HG02798 (cell line): ENCODE data around the gene FABP1.

Source experiments
- ATAC-seq: cut with Tn5 transposase; IDR thresholded peaks from one replicate; pipeline ENCODE4 v1.9.1; 2021; ENCODE audit warnings: mild to moderate bottlenecking; ENCODE audit not compliant: unreplicated experiment, poor library complexity

Gene FABP1

DNA sequence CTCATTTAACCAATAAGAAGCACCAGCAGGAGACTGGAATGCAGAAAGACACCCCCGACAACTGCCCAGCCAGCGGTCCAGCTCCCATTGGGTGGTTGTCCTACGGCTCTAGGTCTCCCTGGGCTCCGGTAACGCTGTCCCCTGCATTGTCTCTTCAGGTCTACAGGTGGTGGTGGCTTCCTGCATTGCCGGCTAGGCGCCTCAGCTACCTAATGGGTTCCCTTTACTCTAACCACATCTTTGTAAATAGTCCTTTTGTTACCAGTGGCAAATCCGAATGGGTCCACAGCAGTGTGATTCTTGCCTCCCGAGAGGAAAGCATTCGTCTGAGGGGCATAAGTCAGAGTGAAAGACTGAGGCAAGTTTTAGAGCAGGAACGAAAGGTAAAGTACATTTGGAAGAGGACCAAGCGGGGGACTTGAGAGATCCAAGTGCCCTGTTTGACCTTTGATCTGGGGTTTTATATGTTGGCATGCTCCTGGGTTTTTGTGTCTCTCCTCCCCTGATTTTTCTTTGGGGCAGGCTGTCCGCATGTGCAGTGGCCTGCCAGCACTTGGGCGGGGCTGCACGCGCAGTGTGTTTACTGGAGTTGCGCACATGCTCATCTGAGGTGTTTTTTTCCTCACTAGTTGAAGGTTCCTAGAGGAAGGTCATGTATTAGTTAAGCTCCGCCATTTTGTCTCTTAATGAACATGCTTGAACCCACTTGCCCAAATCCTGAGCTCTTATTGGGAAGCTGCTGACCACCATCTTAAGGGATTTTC lies 11.0 kb downstream of the FABP1 start:
- ATAC-seq = no peak

DNA sequence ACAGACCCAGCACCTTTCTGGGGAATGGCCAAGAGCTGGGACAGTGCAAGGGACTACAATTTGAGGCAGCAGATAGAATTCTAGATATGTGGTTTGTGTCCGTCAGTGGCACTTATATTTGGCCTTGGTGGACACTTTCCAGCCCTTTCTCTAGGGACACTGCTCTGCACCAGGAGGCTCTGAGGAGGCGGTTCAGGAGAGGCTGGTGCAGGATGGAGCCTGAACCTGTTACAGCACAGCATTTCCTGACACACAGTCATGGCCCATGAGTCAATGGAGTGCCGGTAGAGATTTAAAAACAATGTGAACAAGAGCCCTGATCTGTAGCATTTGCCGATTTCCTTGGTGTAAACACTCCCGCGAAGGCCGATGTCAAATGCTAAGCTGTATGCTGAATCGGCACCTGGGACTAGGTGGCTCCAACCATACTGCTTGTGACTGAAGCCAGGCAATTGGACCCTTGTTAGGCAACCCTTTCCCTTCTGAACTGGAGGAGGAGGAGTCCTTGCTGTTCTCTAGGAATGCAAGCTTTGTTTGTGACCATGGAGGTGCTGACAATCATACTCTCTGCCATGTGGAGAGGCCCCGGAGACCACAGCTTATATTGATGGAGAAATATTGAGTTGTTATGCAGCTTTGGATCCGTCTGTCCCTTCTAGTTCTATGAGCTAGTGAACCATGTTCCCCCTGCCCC lies 11.9 kb downstream of the FABP1 start:
- ATAC-seq = no peak

DNA sequence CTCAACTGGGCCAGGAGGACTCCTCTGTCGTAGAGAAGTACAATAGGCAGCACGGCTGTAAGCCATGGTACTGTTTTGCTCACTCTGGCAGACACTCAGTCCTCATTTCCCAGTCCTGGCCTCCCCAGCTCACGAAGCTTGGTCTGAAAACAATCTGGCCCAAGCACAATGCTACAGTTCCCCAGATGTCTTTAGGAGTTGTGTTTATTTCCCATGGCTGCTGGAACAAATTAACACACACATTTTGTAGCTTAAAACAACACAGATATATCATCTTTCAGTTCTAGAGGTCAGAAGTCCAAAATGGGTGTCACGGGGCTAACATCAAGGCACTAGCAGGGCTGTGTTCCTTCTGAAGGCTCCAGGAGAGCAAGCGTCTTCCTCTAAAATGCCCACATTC lies 13.0 kb downstream of the FABP1 start:
- no peak for ATAC-seq

DNA sequence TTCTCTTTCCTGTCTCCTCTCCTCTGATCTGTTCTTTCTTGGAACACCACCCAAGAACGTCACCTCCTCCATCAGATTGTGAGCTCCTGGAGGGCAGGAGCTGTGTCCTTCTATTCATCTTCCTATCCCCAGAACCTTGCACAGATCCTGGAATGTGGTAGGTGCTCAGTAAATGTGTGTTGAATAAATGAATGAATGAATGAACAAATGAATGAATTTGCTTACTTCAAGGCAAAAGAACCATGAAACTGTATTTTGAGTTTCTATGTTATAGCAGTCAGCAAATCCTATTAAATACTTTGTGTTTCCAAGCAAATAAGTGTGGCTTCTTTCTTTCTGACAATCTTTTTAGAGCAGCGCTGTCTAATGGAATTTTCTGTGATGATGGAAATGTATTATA lies 14.8 kb downstream of the FABP1 start:
- no peak for ATAC-seq

DNA sequence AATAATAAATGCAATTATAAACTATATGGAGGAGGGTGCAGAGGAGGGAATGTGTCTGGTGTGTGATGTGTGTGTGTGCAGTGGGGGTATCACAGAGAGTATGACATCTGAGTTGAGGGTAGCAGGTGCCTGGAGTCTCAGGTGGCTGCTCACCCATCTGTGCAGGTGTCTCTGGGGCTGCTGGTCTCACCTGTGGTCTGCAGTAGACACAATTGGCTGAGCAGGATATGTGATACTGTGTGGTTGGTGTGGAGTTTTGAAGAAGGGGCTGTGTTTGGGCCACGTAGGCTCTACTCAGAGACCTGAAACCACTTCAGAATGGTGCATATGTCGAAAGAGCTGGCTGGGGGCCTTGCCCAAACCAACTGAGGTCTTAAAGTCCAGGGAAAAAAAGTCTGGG lies 17.0 kb downstream of the FABP1 start:
- ATAC-seq = no peak

DNA sequence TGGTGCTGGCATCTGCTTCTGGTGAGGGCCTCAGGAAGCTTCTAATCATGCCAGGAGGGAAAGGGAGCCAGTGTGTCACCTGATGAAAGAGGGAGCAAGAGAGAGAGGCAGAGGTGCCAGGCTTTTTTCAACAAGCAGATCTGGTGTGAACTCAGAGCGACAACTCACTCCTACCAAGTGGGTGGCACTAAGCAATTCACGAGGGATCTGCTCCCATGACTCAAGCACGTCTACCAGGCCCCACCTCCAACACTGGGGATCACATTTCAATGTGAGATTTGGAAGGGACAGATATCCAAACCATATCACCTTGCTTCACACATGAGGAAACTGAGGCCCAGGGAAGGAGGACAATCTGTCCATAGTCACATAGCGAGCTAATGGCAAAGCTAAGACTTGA lies 19.1 kb downstream of the FABP1 start:
- ATAC-seq = no peak

DNA sequence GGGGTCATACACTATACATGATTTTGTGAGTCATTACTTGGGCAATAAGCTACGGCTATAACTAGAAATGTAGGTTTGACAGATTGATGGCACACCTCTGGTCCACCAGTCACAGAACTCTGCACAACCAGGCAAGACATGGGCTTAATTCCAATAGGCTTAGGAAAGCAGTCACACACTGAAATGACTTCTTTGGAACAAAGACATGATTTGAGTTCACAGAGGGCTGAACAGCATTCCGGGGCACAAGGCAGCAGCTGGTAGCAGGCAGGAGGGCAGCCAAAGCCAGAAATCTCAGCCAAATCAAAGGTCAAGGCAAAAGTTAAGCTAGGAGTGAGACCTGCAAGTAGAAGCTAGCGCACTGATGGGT lies 27.4 kb downstream of the FABP1 start:
- ATAC-seq = no peak

DNA sequence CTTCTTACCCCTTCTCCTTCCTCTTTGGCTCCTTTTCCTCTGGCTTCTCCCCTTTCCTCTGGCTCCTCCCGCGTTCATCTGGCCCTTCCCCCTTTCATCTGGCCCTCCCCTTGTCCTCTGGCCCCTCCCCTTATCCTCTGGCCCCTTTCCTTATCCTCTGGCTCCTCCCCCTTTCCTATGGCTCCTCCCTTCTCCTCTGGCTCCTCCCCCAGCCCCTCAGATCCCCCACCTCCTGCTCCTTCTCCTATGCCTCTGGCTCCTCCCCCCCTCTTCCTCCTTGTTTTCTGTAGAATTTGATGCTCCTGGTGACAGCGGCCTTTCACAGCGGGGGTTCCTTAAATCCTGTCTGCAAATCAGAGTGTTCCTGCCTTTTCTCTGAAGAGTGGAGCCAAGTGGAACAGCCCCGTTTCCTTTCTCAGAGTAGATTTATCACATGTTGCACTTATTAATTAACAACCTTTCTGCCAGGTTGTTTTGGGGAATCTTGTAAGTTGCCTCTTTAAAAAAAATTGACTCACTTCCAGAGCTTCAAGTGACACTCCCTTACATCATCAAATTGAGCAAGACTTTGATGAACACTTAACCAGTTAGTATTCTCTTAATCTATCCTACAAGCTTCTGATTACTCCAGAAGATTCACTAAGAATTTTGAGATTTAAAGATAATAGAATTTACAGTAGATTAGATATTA lies 27.9 kb downstream of the FABP1 start:
- ATAC-seq = no peak

DNA sequence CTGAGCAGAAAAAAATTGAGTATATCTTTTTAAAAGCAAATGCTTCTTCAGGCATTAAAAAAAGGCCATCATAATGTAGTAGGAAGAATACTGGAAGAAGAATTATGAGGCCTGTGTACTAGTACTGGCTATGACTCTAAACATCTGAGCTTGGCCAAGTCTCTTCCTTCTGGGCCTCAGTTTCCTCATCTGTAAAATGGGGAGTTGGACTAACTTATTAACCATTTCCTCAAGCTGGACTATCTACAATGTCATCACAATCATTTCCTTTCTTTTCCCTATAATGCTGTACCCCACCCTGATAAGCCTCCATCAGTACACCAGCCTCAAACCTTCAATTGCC lies 29.3 kb downstream of the FABP1 start:
- no peak for ATAC-seq

DNA sequence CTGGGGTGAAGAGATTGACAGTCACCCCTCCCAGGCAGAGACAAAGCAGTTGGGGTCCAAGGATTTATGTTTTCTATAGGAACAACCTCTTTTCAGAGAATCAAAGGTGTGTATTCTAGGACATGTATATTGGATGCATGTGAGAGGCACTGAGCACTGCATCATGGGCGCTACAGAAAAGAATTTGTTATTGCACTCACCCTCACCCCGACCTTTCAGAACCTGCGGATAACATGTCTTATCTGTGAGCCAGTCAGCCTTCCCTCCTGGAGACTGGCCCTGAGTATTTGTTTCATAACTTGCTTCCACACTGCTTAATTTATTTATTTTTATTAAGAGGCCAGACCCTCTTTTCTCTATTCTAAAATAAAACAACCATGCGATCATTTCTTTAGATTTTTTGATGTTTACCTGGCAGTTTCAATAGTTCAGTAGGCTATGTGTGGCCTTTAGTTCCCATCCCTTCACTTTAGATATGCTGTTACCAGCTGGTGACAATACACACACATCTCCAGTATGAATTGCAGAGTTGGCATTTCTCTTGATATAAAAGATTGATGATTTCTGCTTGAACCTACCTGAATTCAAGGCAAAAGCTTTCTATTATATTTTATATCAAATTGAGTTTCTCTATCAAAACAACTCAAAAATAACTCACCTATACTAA lies 29.8 kb downstream of the FABP1 start:
- no peak for ATAC-seq

DNA sequence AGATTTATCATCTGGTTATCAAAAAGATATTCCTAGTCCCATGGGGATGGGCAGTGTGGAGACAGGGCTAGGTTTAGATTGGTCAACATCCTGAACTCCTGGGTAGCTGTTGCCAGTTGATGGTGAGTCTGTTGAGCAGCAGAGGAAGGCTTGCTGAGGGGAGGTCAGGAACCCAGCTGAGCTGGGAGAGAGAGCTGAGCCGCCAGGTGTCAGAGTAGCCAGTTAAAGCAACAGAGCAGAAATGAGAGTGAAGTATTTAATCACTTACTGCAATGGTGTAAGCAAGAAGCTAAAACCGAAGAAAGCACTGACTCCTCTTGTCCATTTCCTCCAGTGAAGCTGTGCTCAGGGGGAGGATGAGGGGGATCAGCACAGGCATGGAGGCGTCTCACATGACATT lies 30.7 kb downstream of the FABP1 start:
- no peak for ATAC-seq

DNA sequence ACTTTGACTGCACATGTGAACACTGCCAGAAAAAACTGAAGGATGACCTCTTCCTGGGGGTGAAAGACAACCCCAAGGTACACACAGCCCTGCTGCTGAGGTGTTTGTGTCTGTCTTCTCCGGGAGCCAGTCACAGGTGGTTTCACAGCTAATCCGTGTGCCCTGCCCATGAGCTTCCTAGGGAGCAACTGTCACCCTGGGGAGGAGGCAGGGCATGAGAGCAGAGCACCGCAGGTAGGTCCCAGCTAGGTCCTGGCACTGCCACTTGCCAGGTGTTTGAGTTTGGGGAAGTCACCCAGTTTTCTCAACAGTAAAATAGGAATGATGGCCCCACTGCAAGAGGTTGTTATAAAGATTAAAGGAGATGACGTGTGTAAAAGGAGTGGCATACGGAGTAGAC lies 31.2 kb downstream of the FABP1 start:
- no peak for ATAC-seq

DNA sequence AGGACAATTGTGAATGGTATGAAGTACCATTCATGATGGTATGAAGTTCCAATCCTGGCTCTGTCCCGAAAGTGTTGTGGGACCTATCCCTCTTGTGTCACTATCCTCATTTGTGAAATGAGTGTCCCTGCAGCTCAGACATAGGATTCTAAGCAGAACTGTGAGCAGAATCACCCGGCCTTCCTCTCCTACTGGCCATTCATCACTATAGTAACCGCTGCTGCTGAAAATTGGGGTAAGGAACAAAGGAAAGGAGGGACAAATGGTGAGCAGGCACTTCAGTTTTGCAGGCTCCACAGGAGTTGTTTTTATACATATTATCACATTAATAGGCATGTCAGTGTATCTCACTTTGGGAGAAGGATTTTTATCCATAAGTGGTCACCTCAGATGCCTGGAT lies 32.8 kb downstream of the FABP1 start:
- ATAC-seq = no peak

DNA sequence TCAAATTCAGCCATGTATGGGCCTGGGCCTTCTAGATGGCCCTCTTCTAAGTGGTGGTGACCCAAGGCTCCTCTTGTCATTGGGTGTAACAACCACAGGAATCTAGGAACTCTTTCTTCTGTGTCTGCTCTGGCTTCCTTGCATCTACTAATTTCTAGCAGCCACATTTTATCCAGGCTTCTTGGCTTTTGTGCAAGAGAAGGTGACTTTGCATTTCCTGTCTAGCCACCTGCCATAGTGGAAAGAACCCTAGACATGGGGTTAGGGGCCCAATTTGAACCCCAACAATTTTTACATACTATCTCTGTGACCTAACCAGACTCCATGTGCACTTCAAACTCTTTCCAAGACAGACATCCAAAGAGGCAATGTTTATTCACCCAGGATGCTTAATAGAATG lies 35.1 kb downstream of the FABP1 start:
- ATAC-seq = no peak

DNA sequence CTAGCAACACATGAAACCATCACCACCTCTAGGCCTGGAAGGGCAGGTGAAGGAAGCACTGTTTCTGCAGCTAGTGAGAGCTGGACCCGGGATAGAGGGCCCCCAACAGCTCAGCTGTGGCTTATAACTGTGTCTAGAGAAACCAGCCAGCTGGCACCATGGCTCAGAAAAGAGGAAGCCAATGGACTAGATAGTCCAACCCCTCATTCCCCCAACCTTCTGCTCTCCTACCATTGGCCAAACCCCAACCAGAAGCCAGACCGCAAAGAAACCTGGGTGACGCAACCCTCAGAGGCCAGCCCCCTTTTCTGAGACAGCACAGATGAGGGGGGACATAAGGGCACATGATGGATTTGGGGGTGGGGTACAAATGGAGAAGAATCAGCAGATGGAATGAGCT lies 35.9 kb downstream of the FABP1 start:
- ATAC-seq = no peak

DNA sequence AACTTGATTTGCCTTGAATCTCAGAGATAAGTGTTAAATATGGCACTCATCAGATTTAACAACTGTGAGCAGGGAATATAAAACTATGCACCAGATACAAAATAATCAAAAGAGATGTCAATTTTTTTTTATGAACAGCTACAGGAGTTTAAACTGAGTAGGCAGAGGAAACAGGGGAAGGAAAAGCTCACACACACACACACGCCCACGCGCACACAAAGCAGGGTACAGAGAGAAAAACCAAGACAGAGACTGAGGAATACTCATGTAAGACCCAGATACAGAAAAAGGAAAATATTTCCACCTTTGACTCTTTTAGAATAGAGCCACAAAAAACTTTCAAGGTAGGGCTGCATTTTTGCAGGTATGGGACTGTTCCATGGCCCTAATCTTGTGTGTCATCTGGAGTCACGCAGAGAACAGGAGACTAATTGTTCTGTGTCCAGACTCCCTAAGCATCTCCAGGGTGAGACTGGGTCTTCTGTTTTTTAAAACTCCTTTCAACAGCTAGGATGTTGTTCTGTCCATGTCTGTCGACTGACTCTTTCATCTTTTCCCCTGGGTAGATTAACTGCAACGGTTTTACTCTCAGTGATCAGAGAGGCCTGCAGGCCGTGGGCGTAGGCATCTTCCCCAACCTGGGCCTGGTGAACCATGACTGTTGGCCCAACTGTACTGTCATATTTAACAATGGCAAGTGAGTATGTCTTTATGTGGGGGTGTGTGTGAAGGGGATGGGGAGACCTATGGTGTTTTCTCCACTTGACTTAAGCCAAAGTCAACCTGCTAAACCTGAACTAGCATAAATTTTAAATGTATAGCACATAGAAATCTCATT lies 37.2 kb downstream of the FABP1 start:
- ATAC-seq = no peak

DNA sequence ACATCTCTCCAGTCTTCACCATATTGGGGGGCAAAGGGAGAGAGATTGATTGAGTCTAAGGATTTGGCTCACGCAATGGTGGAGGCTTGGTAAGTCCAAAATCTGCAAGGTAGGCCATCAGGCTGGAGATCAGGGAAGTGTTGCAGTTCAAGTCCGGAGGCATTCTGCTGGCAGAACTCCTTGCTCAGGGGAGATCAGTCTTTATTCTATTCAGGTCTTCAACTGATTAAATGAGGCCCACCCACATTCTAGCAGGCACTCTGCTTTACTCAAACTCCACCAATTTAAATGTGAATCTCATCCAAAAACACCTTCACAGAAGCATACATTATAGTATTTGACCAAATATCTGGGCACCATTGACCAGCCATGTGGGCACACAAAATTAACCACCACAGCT lies 38.9 kb downstream of the FABP1 start:
- ATAC-seq = no peak

DNA sequence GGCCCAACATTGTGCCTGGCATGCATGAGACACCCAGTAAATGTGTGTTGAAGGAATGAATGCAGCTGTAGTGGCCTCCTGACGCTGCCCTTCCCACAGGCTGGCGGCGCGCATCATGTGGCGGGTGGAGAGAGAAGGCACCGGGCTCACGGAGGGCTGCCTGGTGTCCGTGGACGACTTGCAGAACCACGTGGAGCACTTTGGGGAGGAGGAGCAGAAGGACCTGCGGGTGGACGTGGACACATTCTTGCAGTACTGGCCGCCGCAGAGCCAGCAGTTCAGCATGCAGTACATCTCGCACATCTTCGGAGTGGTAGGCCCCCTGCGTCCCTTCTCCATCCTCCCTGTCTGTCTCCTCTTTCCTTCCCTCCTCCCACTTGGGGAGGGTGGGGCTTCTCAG lies 40.1 kb downstream of the FABP1 start:
- ATAC-seq = no peak

DNA sequence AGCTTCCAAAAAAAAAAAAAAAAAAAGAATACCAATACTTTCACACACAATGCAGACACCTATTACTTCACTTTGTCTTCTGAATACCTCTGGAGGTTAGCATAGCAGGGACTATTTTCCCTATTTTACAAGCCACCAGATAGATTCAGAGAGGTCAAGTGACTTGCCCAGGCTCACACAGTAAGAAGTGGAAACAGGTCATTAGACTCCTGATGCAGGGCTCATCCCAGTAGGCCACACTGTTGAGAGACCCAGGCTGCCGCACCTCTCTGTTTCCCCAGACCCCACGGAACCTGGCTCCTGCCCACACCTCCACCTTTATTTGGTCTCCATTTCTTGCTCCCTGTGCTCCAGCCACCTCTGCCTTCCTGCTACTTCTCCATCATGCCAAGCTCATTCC lies 40.8 kb downstream of the FABP1 start:
- ATAC-seq = no peak

DNA sequence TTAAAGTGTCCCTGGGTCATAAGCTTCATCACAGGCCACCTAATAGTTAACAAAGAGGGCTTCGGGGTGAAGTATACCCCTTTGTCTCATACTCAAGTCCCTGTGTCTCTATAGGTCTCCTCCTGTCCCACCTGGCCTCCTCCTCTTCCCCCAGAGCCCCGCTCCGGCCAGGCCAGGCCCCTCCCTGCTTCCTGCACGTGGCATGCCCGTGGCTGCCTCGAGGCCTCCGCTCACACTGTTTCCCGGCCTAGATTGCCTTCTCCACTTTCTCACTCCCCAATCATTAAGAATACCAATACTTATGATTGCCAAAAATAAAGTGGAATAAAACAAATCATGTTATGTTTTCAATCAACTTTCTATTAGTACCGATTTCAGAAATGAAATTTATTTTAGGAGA lies 41.5 kb downstream of the FABP1 start:
- ATAC-seq = no peak
